Right lobe of liver (tissue), 6 donors: ENCODE measurements around the gene ADNP. TPM values are rescaled to one million over a fixed set of nuclear protein-coding genes. Genes with fewer than 3 reads are reported as not detected.

Experiments
- ATAC-seq, 4 donors: fragments of 200-7000 bp; cut with Tn5 transposase; one replicate each; pipeline ENCODE4 v1.9.1; 2020; ENCODE audit warnings: mild to moderate bottlenecking in 4 of 4, moderate library complexity in 4 of 4
- DNase-seq, 3 donors: peaks; one replicate each; pipeline ENCODE4 v3.0.0-alpha.2; 2020
- H3K27ac ChIP-seq, 3 donors: fragments of 200-600 bp; one replicate each; pipeline ENCODE4 v1.8.0; 2022
- H3K27me3 ChIP-seq, 2 donors: fragments of 200-600 bp; one replicate each; pipeline ENCODE4 v1.8.0; 2022
- H3K36me3 ChIP-seq, 4 donors: fragments of 200-600 bp; sonication (generic) in 1 of 4; one replicate each; pipeline versions ENCODE4 v1.5.1 to v1.8.0; 2017 to 2022; ENCODE audit warnings: control low read depth in 1 of 4
- H3K4me1 ChIP-seq, 4 donors: fragments of 200-600 bp; sonication (generic) in 1 of 4; one replicate each; pipeline versions ENCODE4 v1.5.1 to v1.8.0; 2017 to 2022; ENCODE audit warnings: control low read depth in 1 of 4
- H3K4me3 ChIP-seq, 3 donors: fragments of 200-600 bp; one replicate each; pipeline ENCODE4 v1.8.0; 2022
- H3K9me3 ChIP-seq, 4 donors: fragments of 200-600 bp; sonication (generic) in 1 of 4; one replicate each; pipeline versions ENCODE4 v1.5.1 to v1.8.0; 2017 to 2022; ENCODE audit warnings: control low read depth in 1 of 4
- CTCF ChIP-seq, 4 donors: fragments of 200-600 bp in 3 of 4; fragments of 450-650 bp in 1 of 4; IDR thresholded peaks; one replicate each; pipeline versions ENCODE4 v1.5.1 to v1.8.0; 2016 to 2022; ENCODE audit warnings: antibody characterized with exemption in 4 of 4, mild to moderate bottlenecking in 2 of 4
- POLR2A ChIP-seq: fragments of 450-650 bp; IDR thresholded peaks from one replicate; pipeline ENCODE4 v1.6.1; 2017; ENCODE audit warnings: antibody characterized with exemption, mild to moderate bottlenecking
- WGBS: methylation state at CpG from one replicate; pipeline ENCODE4 v1.1.6; 2018; ENCODE audit warnings: low coverage, low lambda C conversion rate; ENCODE audit not compliant: insufficient coverage; ENCODE audit errors: missing lambda C conversion rate; 5-methylcytosine and 5-hydroxymethylcytosine counted together
- intact Hi-C, 2 donors: fragments of 100-400 bp; cut with DNase I; formaldehyde crosslinking; loops; one replicate each; pipeline versions ENCODE4 v1.11.2 to v1.14.1; 2022
- total RNA-seq, 6 experiments: library from RNA; depleted of rRNA in 2 of 6; stranded (reverse); fragments of >200 nt in 2 of 6; fragmentation: NEBNext Ultra II Directional in 3 of 6; extraction: Animal tissue kit (Norgen Biotek cat#: 25700) in 3 of 6; gene quantifications; one replicate each; pipeline versions ENCODE4 v1.1.0 to v1.2.4, GENCODE V29; 2016 to 2023
- donor health status: DM: no; HTN: yes; CAD: no.
- donor health status: DM: no; HTN: no; CAD: no.
- donor health status: DM: no; HTN: no; CAD: no.
- donor health status: DM: no; HTN: yes; CAD: no.
- donor health status: DM: no; HTN: yes; CAD: no.

Gene ADNP
- total RNA-seq, 6 experiments from 2014 or later, result 19.8 to 25.9 (median 23.1) TPM

DNA sequence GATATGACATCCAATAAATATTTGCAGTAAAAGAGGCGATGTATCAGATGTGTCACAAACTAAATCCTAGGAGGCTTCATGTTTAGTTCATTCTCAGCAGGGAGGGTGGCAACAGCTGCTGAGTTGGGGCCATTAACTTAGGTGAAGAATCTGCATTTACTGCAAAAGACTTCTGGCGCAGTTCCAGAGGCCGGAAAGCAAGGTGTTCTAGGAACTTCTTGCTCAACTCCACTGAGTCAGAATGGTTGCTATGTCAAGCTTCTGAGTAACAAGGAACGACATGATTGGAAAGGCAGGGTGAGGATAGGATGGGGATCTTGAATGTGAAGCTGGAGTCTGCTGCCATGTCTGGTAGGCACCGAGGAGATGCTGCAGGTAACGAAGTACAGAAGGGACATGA lies 11.7 kb downstream of the ADNP start:
- intact Hi-C loops, result no loop called here
- Histone ChIP-seq H3K4me1 (peaks cover 0 to 33% (median 5%) of the 10 kb centered on the region in 4 donors), H3K4me3 (no peak overlapping the region), H3K36me3 (peaks cover 0 to 6% (median 0%) of the 10 kb centered on the region in 4 donors), H3K27ac (no peak overlapping the region), H3K9me3 (no peaks in the 10 kb centered on the region), H3K27me3 (no peaks in the 10 kb centered on the region)
- ATAC-seq, result peak in 1 of 4 donors; percentile 25
- TF ChIP-seq CTCF (IDR thresholded peaks at IDR 0.05), result no peak
- TF ChIP-seq POLR2A, result no peak
- DNase-seq, result no peak
- WGBS, result 76% methylated on average over 5 of the region's 6 CpGs

- Histone ChIP-seq H3K4me3 (no peak overlapping the region), H3K4me1 (peaks cover 0 to 33% (median 5%) of the 10 kb centered on the region in 4 donors), H3K36me3 (peaks cover 0 to 5% (median 0%) of the 10 kb centered on the region in 4 donors), H3K9me3 (no peaks in the 10 kb centered on the region), H3K27me3 (no peaks in the 10 kb centered on the region), H3K27ac (no peak overlapping the region)
- intact Hi-C loops, result no loop called here
- no peak for DNase-seq
- 55% methylated on average over 3 of the region's 3 CpGs for WGBS
- TF ChIP-seq CTCF (IDR thresholded peaks at IDR 0.05), result no peak
- TF ChIP-seq POLR2A, result no peak
- ATAC-seq, result no peak
Observed at GRCh38 chr20:50918403-50918802, 12.8 kb downstream of the ADNP start.

- Histone ChIP-seq H3K27ac (no peak overlapping the region), H3K4me1 (peaks cover 0 to 39% (median 6%) of the 10 kb centered on the region in 4 donors), H3K36me3 (no peaks in the 10 kb centered on the region), H3K9me3 (no peaks in the 10 kb centered on the region), H3K27me3 (no peaks in the 10 kb centered on the region), H3K4me3 (no peak overlapping the region)
- ATAC-seq (no peak), DNase-seq (no peak)
- intact Hi-C loops, result no loop called here
- TF ChIP-seq CTCF (IDR thresholded peaks at IDR 0.05) (no peak), POLR2A (no peak)
- WGBS, result 77% methylated on average over 3 of the region's 3 CpGs
Observed at GRCh38 chr20:50916934-50917333, 14.3 kb downstream of the ADNP start.

DNA sequence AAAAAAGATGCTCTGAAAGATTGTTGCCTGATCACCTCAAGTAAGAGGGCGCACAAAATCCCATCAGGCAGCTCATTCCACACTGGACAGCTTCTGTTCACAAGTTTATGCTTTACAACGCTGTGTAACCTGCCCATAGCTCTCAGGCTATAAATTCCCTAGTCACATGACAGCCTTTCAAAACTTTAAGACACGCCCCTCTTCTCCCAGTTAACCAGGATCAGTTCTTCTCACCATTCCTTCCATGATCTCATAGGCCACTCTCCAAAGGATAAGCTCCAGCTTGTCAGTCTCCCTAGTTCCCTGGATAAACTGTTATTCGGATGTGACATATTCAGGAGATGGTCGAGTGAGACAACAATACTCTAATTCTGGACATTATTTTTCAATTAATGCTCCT lies 15.0 kb downstream of the ADNP start:
- no peaks in the 10 kb centered on the region for H3K9me3 ChIP-seq
- no peak for TF ChIP-seq CTCF (IDR thresholded peaks at IDR 0.05)
- no peak for TF ChIP-seq POLR2A
- no peaks in the 10 kb centered on the region for H3K36me3 ChIP-seq
- H3K27ac ChIP-seq, result no peak overlapping the region
- intact Hi-C loops, result no loop called here
- ATAC-seq, result no peak
- no peak overlapping the region for H3K4me3 ChIP-seq
- DNase-seq, result no peak
- H3K4me1 ChIP-seq, result peaks cover 0 to 45% (median 7%) of the 10 kb centered on the region in 4 donors
- WGBS, result 59% methylated on average over 5 of the region's 5 CpGs
- no peaks in the 10 kb centered on the region for H3K27me3 ChIP-seq

GRCh38 chr20:50915424-50915823 lies 15.8 kb downstream of the ADNP start:
- H3K27me3 ChIP-seq, result no peaks in the 10 kb centered on the region
- H3K36me3 ChIP-seq, result no peaks in the 10 kb centered on the region
- H3K9me3 ChIP-seq, result no peaks in the 10 kb centered on the region
- intact Hi-C loops, result no loop called here
- no peak for ATAC-seq
- H3K4me3 ChIP-seq, result no peak overlapping the region
- H3K4me1 ChIP-seq, result peaks cover 0 to 45% (median 7%) of the 10 kb centered on the region in 4 donors
- TF ChIP-seq CTCF (IDR thresholded peaks at IDR 0.05), result no peak
- TF ChIP-seq POLR2A, result no peak
- 57% methylated on average over 3 of the region's 3 CpGs for WGBS
- DNase-seq, result no peak
- H3K27ac ChIP-seq, result no peak overlapping the region
